HG03135 (cell line): ENCODE results near the gene UBFD1.
"Not testable (repeated sequence)": the region's sequence is repeated elsewhere in the genome, so short reads cannot be mapped to it uniquely, and the experiment has no call there.

Source experiments
- ATAC-seq: cut with Tn5 transposase; IDR thresholded peaks from one replicate; pipeline ENCODE4 v1.9.1; 2021; ENCODE audit warnings: mild to moderate bottlenecking, moderate library complexity; ENCODE audit not compliant: unreplicated experiment

The UBFD1 gene

GRCh38 chr16:23564575-23565363 is 7.2 kb downstream of the UBFD1 start:
- ATAC-seq = no peak

- ATAC-seq = no peak
Observed at GRCh38 chr16:23566724-23567123, 9.2 kb downstream of the UBFD1 start.

GRCh38 chr16:23567602-23568001 is 10.1 kb downstream of the UBFD1 start:
- no peak for ATAC-seq

- ATAC-seq = no peak
Observed at GRCh38 chr16:23570992-23571632, 13.6 kb downstream of the UBFD1 start.

GRCh38 chr16:23571895-23572294 is 14.4 kb downstream of the UBFD1 start:
- no peak for ATAC-seq

GRCh38 chr16:23572394-23572793 is 14.9 kb downstream of the UBFD1 start:
- ATAC-seq = no peak

GRCh38 chr16:23573817-23574216 is 16.3 kb downstream of the UBFD1 start:
- no peak for ATAC-seq

- no peak for ATAC-seq
Observed at GRCh38 chr16:23575834-23576233, 18.3 kb downstream of the UBFD1 start.

- ATAC-seq = no peak
Observed at GRCh38 chr16:23577493-23577892, 20.0 kb downstream of the UBFD1 start.

GRCh38 chr16:23578101-23578830 is 20.7 kb downstream of the UBFD1 start:
- no peak for ATAC-seq

GRCh38 chr16:23579371-23579770 is 21.8 kb downstream of the UBFD1 start:
- no peak for ATAC-seq

GRCh38 chr16:23580391-23580790 is 22.9 kb downstream of the UBFD1 start:
- no peak for ATAC-seq

- ATAC-seq = no peak
Observed at GRCh38 chr16:23581764-23582163, 24.2 kb downstream of the UBFD1 start.

GRCh38 chr16:23583271-23583670 is 25.7 kb downstream of the UBFD1 start:
- not testable (repeated sequence) for ATAC-seq

- no peak for ATAC-seq
Observed at GRCh38 chr16:23584186-23585076, 26.9 kb downstream of the UBFD1 start.

- ATAC-seq = no peak
Observed at GRCh38 chr16:23587726-23588125, 30.2 kb downstream of the UBFD1 start.

GRCh38 chr16:23590181-23590580 is 32.7 kb downstream of the UBFD1 start:
- ATAC-seq = no peak

- no peak for ATAC-seq
Observed at GRCh38 chr16:23594186-23594585, 36.7 kb downstream of the UBFD1 start.

- ATAC-seq = peak; percentile 21
Observed at GRCh38 chr16:23595246-23595950, 37.9 kb downstream of the UBFD1 start.
